SK-N-SH treated with all-trans-retinoic acid at 6 μM for 48 hours (cell line): ENCODE results near the gene TMPRSS4.

Experiments used
- ESRRG ChIP-seq: fragments of 250-450 bp; sonication (Bioruptor Pico); IDR thresholded peaks from 2 replicates; pipeline ENCODE4 v1.6.1; 2021; ENCODE audit warnings: mild to moderate bottlenecking
- ZFP3 ChIP-seq: fragments of 250-450 bp; sonication (Bioruptor Pico); IDR thresholded peaks from 2 replicates; pipeline ENCODE4 v1.5.0; 2020; ENCODE audit warnings: mild to moderate bottlenecking, moderate library complexity
- ZNF565 ChIP-seq: fragments of 450-650 bp; formaldehyde crosslinking; conservative IDR thresholded peaks from 2 replicates; pipeline ENCODE4 v1.5.0; 2020; ENCODE audit warnings: low read depth, mild to moderate bottlenecking, moderate library complexity
- TF ChIP-seq, protein P1 (sequence below): fragments of 250-450 bp; sonication (Bioruptor Pico); IDR thresholded peaks from 2 replicates; pipeline ENCODE4 v1.5.0; 2020; ENCODE audit warnings: mild to moderate bottlenecking, moderate library complexity

DNA sequence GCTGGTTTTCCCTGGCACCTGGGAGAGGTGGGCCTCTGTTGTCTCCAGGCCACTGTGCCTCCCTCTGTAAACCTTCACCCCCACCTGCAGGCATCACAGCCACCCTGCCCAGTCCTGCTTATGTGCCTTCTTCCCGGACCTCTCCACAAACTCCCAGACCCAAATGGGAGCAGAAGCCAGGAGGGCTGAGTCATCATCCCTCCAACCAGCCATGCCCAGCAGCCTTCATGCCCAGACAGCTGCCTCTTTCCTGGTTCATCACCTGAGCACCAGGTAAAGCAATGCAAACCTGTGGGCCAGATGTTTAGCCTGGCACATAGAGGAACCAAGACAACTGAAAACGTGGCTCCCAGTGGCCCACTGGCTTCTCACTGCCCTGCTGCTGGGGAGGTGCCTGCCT is 2.1 kb upstream of the TMPRSS4 start:
- TF ChIP-seq ZFP3 (CRISPR knock-in tag) (no peak), ESRRG (CRISPR knock-in tag) (no peak), ZNF565 (CRISPR knock-in tag) (no peak)
- TF ChIP-seq, protein P1, sequence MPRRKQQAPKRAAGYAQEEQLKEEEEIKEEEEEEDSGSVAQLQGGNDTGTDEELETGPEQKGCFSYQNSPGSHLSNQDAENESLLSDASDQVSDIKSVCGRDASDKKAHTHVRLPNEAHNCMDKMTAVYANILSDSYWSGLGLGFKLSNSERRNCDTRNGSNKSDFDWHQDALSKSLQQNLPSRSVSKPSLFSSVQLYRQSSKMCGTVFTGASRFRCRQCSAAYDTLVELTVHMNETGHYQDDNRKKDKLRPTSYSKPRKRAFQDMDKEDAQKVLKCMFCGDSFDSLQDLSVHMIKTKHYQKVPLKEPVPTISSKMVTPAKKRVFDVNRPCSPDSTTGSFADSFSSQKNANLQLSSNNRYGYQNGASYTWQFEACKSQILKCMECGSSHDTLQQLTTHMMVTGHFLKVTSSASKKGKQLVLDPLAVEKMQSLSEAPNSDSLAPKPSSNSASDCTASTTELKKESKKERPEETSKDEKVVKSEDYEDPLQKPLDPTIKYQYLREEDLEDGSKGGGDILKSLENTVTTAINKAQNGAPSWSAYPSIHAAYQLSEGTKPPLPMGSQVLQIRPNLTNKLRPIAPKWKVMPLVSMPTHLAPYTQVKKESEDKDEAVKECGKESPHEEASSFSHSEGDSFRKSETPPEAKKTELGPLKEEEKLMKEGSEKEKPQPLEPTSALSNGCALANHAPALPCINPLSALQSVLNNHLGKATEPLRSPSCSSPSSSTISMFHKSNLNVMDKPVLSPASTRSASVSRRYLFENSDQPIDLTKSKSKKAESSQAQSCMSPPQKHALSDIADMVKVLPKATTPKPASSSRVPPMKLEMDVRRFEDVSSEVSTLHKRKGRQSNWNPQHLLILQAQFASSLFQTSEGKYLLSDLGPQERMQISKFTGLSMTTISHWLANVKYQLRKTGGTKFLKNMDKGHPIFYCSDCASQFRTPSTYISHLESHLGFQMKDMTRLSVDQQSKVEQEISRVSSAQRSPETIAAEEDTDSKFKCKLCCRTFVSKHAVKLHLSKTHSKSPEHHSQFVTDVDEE (CRISPR knock-in tag) = no peak
